Heart left ventricle (tissue), 13 donors: Measurements from ENCODE around the gene FNDC10.

ENCODE experiments used
- CTCF ChIP-seq, 12 donors: fragments of 200-600 bp; sonication (generic) in 4 of 12; IDR thresholded peaks; one replicate each; pipeline versions ENCODE4 v1.5.0 to v1.8.0; 2018 to 2022; ENCODE audit warnings: antibody characterized with exemption in 12 of 12, mild to moderate bottlenecking in 5 of 12
- POLR2A ChIP-seq, 2 donors: fragments of 450-650 bp; IDR thresholded peaks; one replicate each; pipeline ENCODE4 v1.6.1; 2017; ENCODE audit warnings: antibody characterized with exemption in 2 of 2, mild to moderate bottlenecking in 2 of 2, moderate library complexity in 2 of 2
- donor health status: ischemic (EF 13 %, LVEDD 7.1; RV severe dilation, severe dysfunction).
- donor health status: DM: no; HTN: yes; CAD: no.
- donor health status: DM: no; HTN: no; CAD: no.
- donor health status: ischemic (EF 25% LVEDD 6.9; RV normal size, moderate dysfunction).
- donor health status: ischemic (EF 25% LVEDD 5.7; RV mildly dilated, moderate dysfunction).
- donor health status: ischemic (EF 35%, LVEDD 5.7; RV mildly dilated, moderate dysfunction).
- donor health status: nonischemic (EF 11% LVEDD 7.7; RV severe dilation, severe dysfunction).
- donor health status: DM: yes; HTN: yes; CAD: no.
- donor health status: PGD.
- donor health status: ischemic (EF 29% LVEDD 5.4; RV normal size, mild dysfunction).
- donor health status: nonischemic (EF 23%, LVEDD 6.1; RV moderate dilation, normal function).

- TF ChIP-seq CTCF (IDR thresholded peaks at IDR 0.05) (no peak), POLR2A (IDR thresholded peaks at IDR 0.05) (no peak)
Measured at GRCh38 chr1:1578371-1578940, 21.5 kb downstream of the FNDC10 start.
